CD4-positive, alpha-beta T cell (primary cell): ENCODE results near the gene ATG2A. TPM values are rescaled to one million over a fixed set of nuclear protein-coding genes. Genes with fewer than 3 reads are reported as not detected.

ENCODE experiments used
- ATAC-seq: fragments of 200-7000 bp; cut with Tn5 transposase; one replicate; pipeline ENCODE4 v1.10.0; 2022; ENCODE audit warnings: mild to moderate bottlenecking; ENCODE audit not compliant: poor library complexity
- CTCF ChIA-PET: fragments of 350-600 bp; sonication (Branson Sonifier 250); formaldehyde crosslinking; loops from one replicate; lab custom pipeline; 2021; ENCODE audit warnings: antibody characterized with exemption, inconsistent platforms; lab: Charles Lee
- POLR2A ChIA-PET: fragments of 350-600 bp; sonication (Branson Sonifier 250); formaldehyde crosslinking; loops from one replicate; lab custom pipeline; 2021; ENCODE audit warnings: antibody characterized with exemption, inconsistent platforms; lab: Charles Lee
- DNase-seq, 14 experiments: peaks; one replicate each; pipeline ENCODE4 v3.0.0-alpha.2; 2013 to 2020; ENCODE audit warnings: mixed read lengths in 2 of 14
- H3K27ac ChIP-seq, 2 donors: one replicate each; pipeline versions ENCODE4 v1.5.1 to v1.7.0; 2013; ENCODE audit warnings: low read length in 2 of 2, low read depth in 1 of 2, mild to moderate bottlenecking in 1 of 2
- H3K27me3 ChIP-seq, 2 experiments: 1 replicate in 1 of 2; 2 replicates in 1 of 2; pipeline versions ENCODE4 v1.6.1 to v1.7.0; 2013; ENCODE audit warnings: low read length in 2 of 2, control low read depth in 1 of 2, mild to moderate bottlenecking in 1 of 2, moderate library complexity in 1 of 2; ENCODE audit not compliant: insufficient read depth in 2 of 2, control insufficient read depth in 1 of 2
- H3K36me3 ChIP-seq: one replicate; pipeline ENCODE4 v1.6.1; 2013; ENCODE audit warnings: low read length, control low read depth; ENCODE audit not compliant: insufficient read depth
- H3K4me1 ChIP-seq: one replicate; pipeline ENCODE4 v1.6.1; 2013; ENCODE audit warnings: low read length, control low read depth; ENCODE audit not compliant: insufficient read depth
- H3K4me3 ChIP-seq: one replicate; pipeline ENCODE4 v1.5.1; 2013; ENCODE audit warnings: mild to moderate bottlenecking, low read length, moderate library complexity
- H3K9me3 ChIP-seq, 2 experiments: 1 replicate in 1 of 2; 2 replicates in 1 of 2; pipeline versions ENCODE4 v1.6.1 to v1.7.0; 2013; ENCODE audit warnings: low read length in 2 of 2, mild to moderate bottlenecking in 2 of 2, control low read depth in 1 of 2, moderate library complexity in 1 of 2; ENCODE audit not compliant: control insufficient read depth in 1 of 2, insufficient read depth in 1 of 2
- H3K27ac Mint-ChIP-seq: one replicate; pipeline ENCODE4 v1.8.0; 2020; ENCODE audit warnings: mixed read lengths
- H3K27me3 Mint-ChIP-seq: one replicate; pipeline ENCODE4 v1.8.0; 2021; ENCODE audit warnings: mixed read lengths
- H3K36me3 Mint-ChIP-seq: one replicate; pipeline ENCODE4 v1.8.0; 2021; ENCODE audit warnings: low read depth, mixed read lengths
- H3K4me1 Mint-ChIP-seq: one replicate; pipeline ENCODE4 v1.8.0; 2021; ENCODE audit warnings: low read depth, mixed read lengths
- H3K4me3 Mint-ChIP-seq: one replicate; pipeline ENCODE4 v1.8.0; 2020; ENCODE audit warnings: mild to moderate bottlenecking, mixed read lengths
- H3K9me3 Mint-ChIP-seq: one replicate; pipeline ENCODE4 v1.8.0; 2020; ENCODE audit warnings: mixed read lengths
- intact Hi-C, 2 experiments: fragments of 100-400 bp; cut with DNase I in 1 of 2; cut with micrococcal nuclease in 1 of 2; formaldehyde crosslinking; loops; one replicate each; pipeline versions ENCODE4 v1.15.1 to v1.9.0; 2023 to 2025; cut with DNase I, micrococcal nuclease
- total RNA-seq, 174 experiments: library from RNA in 2 of 174; stranded (reverse) in 2 of 174; gene quantifications; one replicate each; pipeline ENCODE4 v1.2.3 and lab custom pipeline; 2021 to 2026
- TF ChIP-seq, protein P1 (sequence below): fragments of 200-600 bp; IDR thresholded peaks from one replicate; pipeline ENCODE4 v1.8.0; 2022; ENCODE audit warnings: antibody characterized with exemption, mild to moderate bottlenecking

ATG2A gene
- total RNA-seq, 2 experiments from 2014 or later: 189 to 198 TPM

DNA sequence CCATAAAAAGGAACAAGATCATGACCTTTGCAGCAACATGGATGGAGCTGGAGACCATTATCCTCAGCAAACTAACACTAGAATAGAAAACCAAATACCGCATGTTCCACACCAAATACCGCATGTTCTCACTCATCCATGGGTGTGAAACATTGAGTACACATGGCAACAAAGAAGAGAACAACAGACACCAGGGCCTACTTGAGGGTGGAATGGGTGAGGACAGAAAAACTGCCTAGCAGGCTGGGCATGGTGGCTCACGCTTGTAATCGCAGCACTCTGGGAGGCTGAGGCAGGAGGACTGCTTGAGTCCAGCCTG lies 50.9 kb downstream of the ATG2A start:
- Histone ChIP-seq H3K4me3 (no peak overlapping the region), H3K4me1 (peaks cover 100% of the 10 kb centered on the region), H3K9me3 (no peaks in the 10 kb centered on the region), H3K27me3 (no peaks in the 10 kb centered on the region), H3K36me3 (peaks cover 45% of the 10 kb centered on the region), H3K27ac (peak overlapping the region; percentile 82 to 89)
- DNase-seq (peak in 2 of 14 experiments; percentile 31 to 60), ATAC-seq (no peak)
- Mint-ChIP-seq H3K4me1 (peaks cover 92% of the 10 kb centered on the region), H3K27ac (peak overlapping the region; percentile 93), H3K9me3 (no peaks in the 10 kb centered on the region), H3K4me3 (peak overlapping the region; percentile 71), H3K36me3 (peaks cover 69% of the 10 kb centered on the region), H3K27me3 (no peaks in the 10 kb centered on the region)
- ChIA-PET CTCF (interaction anchor here (2.7 to 5.8 kb wide), 3 partner anchors 10 to 21 kb away, joined by 10 to 33 read pairs (median 19); partner anchors contain the start of gene EHD1), POLR2A (interaction anchor here (14.4 to 27.2 kb wide), 2 partner anchors 14 to 15 kb away, joined by 293 to 767 read pairs; partner anchors contain the start of gene EHD1)
- intact Hi-C loops: loop anchor here in 1 of 2 experiments (10.0 kb wide), 1 partner anchor 91 kb away; the partner anchor contains the start of gene SF1
- TF ChIP-seq, protein P1, sequence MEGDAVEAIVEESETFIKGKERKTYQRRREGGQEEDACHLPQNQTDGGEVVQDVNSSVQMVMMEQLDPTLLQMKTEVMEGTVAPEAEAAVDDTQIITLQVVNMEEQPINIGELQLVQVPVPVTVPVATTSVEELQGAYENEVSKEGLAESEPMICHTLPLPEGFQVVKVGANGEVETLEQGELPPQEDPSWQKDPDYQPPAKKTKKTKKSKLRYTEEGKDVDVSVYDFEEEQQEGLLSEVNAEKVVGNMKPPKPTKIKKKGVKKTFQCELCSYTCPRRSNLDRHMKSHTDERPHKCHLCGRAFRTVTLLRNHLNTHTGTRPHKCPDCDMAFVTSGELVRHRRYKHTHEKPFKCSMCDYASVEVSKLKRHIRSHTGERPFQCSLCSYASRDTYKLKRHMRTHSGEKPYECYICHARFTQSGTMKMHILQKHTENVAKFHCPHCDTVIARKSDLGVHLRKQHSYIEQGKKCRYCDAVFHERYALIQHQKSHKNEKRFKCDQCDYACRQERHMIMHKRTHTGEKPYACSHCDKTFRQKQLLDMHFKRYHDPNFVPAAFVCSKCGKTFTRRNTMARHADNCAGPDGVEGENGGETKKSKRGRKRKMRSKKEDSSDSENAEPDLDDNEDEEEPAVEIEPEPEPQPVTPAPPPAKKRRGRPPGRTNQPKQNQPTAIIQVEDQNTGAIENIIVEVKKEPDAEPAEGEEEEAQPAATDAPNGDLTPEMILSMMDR: no peak

DNA sequence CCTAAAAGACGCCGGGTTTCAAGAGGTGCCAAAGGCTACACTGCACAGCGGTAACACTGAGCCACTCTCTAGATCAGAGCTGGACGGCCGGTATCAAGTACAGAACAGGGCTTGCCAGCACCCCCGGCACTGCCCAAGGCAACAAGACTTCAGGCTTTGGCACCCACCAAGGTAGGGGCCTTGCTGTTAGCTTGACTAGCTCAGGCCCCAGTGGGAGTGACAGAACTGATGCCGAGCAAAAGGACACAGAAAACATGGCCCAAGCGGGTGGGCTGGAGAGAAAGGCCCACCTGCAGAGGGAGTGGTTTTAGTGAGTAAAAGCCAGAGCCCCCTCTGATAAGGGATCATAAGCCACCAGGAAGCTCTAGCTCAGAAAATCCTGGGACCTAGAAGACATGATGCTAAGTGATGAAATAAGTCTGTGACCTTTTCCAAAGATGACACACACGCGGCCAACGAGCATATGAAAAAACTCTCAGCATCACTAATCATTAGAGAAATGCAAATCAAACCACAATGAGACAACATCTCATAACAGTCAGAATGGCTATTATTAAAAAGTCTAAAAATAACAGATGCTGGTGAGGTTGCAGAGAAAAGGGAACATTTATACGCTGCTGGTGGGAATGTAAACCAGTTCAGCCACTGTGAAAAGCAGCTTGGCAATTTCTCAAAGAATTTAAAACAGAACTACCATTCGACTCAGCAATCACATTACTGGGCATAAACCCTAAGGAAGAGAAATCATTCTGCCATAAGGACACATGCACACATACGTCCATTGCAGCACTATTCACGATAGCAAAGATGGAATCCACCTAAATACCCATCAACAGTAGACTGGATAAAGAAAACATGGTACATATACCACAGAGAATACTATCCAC lies 51.5 kb downstream of the ATG2A start:
- DNase-seq: peak in 3 of 14 experiments; percentile 52 to 61 (median 59)
- intact Hi-C loops: loop anchor here in 1 of 2 experiments (10.0 kb wide), 1 partner anchor 91 kb away; the partner anchor contains the start of gene SF1
- POLR2A ChIA-PET: interaction anchor here (0.9 to 27.2 kb wide), 4 partner anchors 14 to 120 kb away, joined by 3 to 767 read pairs (median 148); partner anchors contain the start of genes EHD1 and MAJIN

More for the DNA sequence above, 51.5 kb downstream of the ATG2A start:
- peak overlapping the region; percentile 47 for H3K4me3 ChIP-seq
- Mint-ChIP-seq H3K36me3 (peaks cover 68% of the 10 kb centered on the region), H3K27me3 (no peaks in the 10 kb centered on the region), H3K9me3 (no peaks in the 10 kb centered on the region), H3K27ac (peak overlapping the region; percentile 93), H3K4me3 (peak overlapping the region; percentile 71), H3K4me1 (peaks cover 92% of the 10 kb centered on the region)
- peak overlapping the region; percentile 82 to 89 for H3K27ac ChIP-seq
- no peak for ATAC-seq
- peaks cover 100% of the 10 kb centered on the region for H3K4me1 ChIP-seq
- H3K9me3 ChIP-seq: no peaks in the 10 kb centered on the region
- peaks cover 39% of the 10 kb centered on the region for H3K36me3 ChIP-seq
- TF ChIP-seq, protein P1: no peak
- CTCF ChIA-PET: interaction anchor here (1.2 to 5.8 kb wide), 6 partner anchors 10 to 22 kb away, joined by 3 to 33 read pairs (median 10); partner anchors contain the start of gene EHD1
- H3K27me3 ChIP-seq: no peaks in the 10 kb centered on the region
